ENCODE measurements around the gene SOHLH1. TPM values are rescaled to one million over a fixed set of nuclear protein-coding genes. Genes with fewer than 3 reads are reported as not detected.

The SOHLH1 gene
- total and polyA plus RNA-seq, 2 of the 4 experiments (the other 2 are of a cell fraction) = not detected

DNA sequence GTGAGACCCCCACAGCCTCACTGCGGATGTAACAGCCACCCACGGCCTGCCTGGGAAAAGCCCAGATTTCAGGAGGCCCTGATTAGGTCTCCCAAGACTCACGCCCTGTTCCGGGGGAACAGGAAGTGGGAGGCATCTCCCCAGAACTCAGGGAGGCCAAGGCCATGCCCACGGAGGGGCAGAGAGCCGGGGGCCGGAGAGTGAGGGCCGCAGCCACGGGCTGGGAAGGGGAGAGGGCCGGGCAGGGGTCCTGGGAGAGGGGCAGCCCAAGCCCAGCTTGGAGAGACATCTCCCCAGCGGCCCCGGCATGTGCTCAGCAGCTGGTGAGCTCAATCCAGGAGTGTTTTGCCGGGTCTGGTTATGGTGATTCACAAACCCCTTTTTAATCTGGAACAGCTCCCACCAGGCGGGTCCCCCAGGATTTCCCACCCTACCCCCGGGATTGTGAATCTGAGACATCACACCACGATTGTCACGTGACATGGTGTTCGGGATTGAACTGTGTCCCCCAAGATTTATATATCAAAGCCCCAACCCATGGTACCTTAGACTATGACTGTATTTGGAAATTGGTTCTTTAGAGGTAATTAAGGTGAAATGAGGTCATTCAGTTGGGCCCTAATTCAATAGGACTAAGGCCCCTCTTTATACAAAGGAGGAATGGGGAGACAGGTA is 29.3 kb upstream of the SOHLH1 start:
- peaks cover 6% of the 10 kb centered on the region; the same call in 1 of the 2 replicates for H3K9me3 ChIP-seq (ENCODE audit: control insufficient read depth, insufficient read depth, low read length)
- no peak for DNase-seq
- H3K9me1 ChIP-seq (ENCODE audit: insufficient read depth, low read length) = no peaks in the 10 kb centered on the region
- intact Hi-C loops (cut with micrococcal nuclease) (no loop called here), in situ Hi-C loops (cut with MboI; ENCODE audit: low sequenced_read_pairs) (no loop called here), dilution Hi-C loops (cut with HindIII; ENCODE audit: low sequenced_read_pairs, unreplicated experiment) (no loop called here)
- no peak overlapping the region for H3K18ac ChIP-seq (ENCODE audit: low read depth, low read length)
- H2BK20ac ChIP-seq (ENCODE audit: low read depth, low read length) = no peak overlapping the region
- no peak for ATAC-seq (ENCODE audit: low read depth)
- H3K4me3 ChIP-seq (ENCODE audit: insufficient read depth, low read depth, low read length) = no peak overlapping the region
- no peaks in the 10 kb centered on the region for H3K79me1 ChIP-seq (ENCODE audit: low read depth in 1 of 2, low read length in 2 of 2)
- ChIA-PET CTCF (no interaction called here), POLR2A (ENCODE audit: unreplicated experiment) (no interaction called here)
- no peak overlapping the region for H3K14ac ChIP-seq (replicated peaks; ENCODE audit: low read depth, low read length)
- no peak overlapping the region for H3K27ac ChIP-seq (ENCODE audit: insufficient read depth, low read length)
- no peak overlapping the region for H2BK5ac ChIP-seq (ENCODE audit: low read depth, low read length, poor library complexity, severe bottlenecking)
- no peak overlapping the region for H2BK15ac ChIP-seq (ENCODE audit: low read depth, low read length)
- H4K91ac ChIP-seq (ENCODE audit: insufficient read depth, low read depth, low read length) = no peak overlapping the region
- H4K5ac ChIP-seq (ENCODE audit: low read depth, low read length) = no peak overlapping the region
- H2AFZ ChIP-seq (replicated peaks; ENCODE audit: low read length, poor library complexity) = no peak overlapping the region
- H3K4me1 ChIP-seq (ENCODE audit: control insufficient read depth, insufficient read depth, low read length) = no peaks in the 10 kb centered on the region
- no peak overlapping the region for H2AK5ac ChIP-seq (ENCODE audit: low read depth, low read length)
- no peak overlapping the region for H3K4me2 ChIP-seq (ENCODE audit: low read depth, low read length)
- no peak overlapping the region for H3K23ac ChIP-seq (ENCODE audit: low read depth, low read length)
- no peak overlapping the region for H3K4ac ChIP-seq (ENCODE audit: low read depth, low read length)
- H3K36me3 ChIP-seq (ENCODE audit: control insufficient read depth, insufficient read depth, low read length) = no peaks in the 10 kb centered on the region
- H2BK120ac ChIP-seq (ENCODE audit: low read depth, low read length) = no peak overlapping the region
- H3K56ac ChIP-seq (ENCODE audit: extremely low read depth, insufficient read depth, low read length) = no peak overlapping the region
- no peaks in the 10 kb centered on the region for H4K20me1 ChIP-seq (ENCODE audit: insufficient read depth, low read length)
- no peak overlapping the region for H4K8ac ChIP-seq (ENCODE audit: low read depth in 2 of 2, low read length in 2 of 2)
- H2AK9ac ChIP-seq (replicated peaks; ENCODE audit: low read depth, low read length, poor library complexity) = no peak overlapping the region
- peaks cover 8% of the 10 kb centered on the region for H3K27me3 ChIP-seq (ENCODE audit: control insufficient read depth, insufficient read depth, low read length)
- TF ChIP-seq, protein P1, sequence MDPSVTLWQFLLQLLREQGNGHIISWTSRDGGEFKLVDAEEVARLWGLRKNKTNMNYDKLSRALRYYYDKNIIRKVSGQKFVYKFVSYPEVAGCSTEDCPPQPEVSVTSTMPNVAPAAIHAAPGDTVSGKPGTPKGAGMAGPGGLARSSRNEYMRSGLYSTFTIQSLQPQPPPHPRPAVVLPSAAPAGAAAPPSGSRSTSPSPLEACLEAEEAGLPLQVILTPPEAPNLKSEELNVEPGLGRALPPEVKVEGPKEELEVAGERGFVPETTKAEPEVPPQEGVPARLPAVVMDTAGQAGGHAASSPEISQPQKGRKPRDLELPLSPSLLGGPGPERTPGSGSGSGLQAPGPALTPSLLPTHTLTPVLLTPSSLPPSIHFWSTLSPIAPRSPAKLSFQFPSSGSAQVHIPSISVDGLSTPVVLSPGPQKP (IDR thresholded peaks at IDR 0.05; ENCODE audit: borderline replicate concordance, low read depth, low read length) = no peak
- TF ChIP-seq CHD1 (IDR thresholded peaks at IDR 0.05; ENCODE audit: low read depth, low read length) (no peak), MXI1 (IDR thresholded peaks at IDR 0.05; ENCODE audit: borderline replicate concordance, low read depth, low read length) (no peak), RCOR1 (IDR thresholded peaks at IDR 0.05; ENCODE audit: insufficient replicate concordance, low read length) (no peak), BHLHE40 (IDR thresholded peaks at IDR 0.05; ENCODE audit: low read depth, low read length) (no peak), FOS (IDR thresholded peaks at IDR 0.05; ENCODE audit: low read depth, low read length) (no peak), MAZ (IDR thresholded peaks at IDR 0.05; ENCODE audit: borderline replicate concordance, low read depth, low read length) (no peak), RAD21 (IDR thresholded peaks at IDR 0.05; ENCODE audit: low read length) (no peak), POLR2A (IDR thresholded peaks at IDR 0.05; ENCODE audit: low read depth, low read length) (no peak), CEBPB (IDR thresholded peaks at IDR 0.05; ENCODE audit: low read depth, low read length) (no peak), SMC3 (IDR thresholded peaks at IDR 0.05; ENCODE audit: low read depth, low read length) (no peak), NFE2L2 (IDR thresholded peaks at IDR 0.05; ENCODE audit: low read depth, low read length) (no peak), MAFK (IDR thresholded peaks at IDR 0.05; ENCODE audit: low read depth, low read length) (no peak)
- TF ChIP-seq, protein P2, sequence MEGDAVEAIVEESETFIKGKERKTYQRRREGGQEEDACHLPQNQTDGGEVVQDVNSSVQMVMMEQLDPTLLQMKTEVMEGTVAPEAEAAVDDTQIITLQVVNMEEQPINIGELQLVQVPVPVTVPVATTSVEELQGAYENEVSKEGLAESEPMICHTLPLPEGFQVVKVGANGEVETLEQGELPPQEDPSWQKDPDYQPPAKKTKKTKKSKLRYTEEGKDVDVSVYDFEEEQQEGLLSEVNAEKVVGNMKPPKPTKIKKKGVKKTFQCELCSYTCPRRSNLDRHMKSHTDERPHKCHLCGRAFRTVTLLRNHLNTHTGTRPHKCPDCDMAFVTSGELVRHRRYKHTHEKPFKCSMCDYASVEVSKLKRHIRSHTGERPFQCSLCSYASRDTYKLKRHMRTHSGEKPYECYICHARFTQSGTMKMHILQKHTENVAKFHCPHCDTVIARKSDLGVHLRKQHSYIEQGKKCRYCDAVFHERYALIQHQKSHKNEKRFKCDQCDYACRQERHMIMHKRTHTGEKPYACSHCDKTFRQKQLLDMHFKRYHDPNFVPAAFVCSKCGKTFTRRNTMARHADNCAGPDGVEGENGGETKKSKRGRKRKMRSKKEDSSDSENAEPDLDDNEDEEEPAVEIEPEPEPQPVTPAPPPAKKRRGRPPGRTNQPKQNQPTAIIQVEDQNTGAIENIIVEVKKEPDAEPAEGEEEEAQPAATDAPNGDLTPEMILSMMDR (conservative IDR thresholded peaks at IDR 0.05; ENCODE audit: low read depth, low read length) = no peak
- 83% methylated on average over 1 of the region's 18 CpGs; no CpG with 5 or more reads in 1 of the 2 experiments for WGBS, 2 experiments (ENCODE audit: extremely low coverage in 2 of 2, insufficient read length in 1 of 2)
- no peak overlapping the region for H3K9ac ChIP-seq (ENCODE audit: low read depth, low read length)
- no TSS peak for BruUV-seq (replicated peaks)
